ENCODE data around the gene ATAD3C. TPM values are rescaled to one million over a fixed set of nuclear protein-coding genes. Genes with fewer than 3 reads are reported as not detected.
A peak's percentile ranks its signal among the peaks of the same experiment; 100 is the strongest.
"Not testable (repeated sequence)": the region's sequence is repeated elsewhere in the genome, so short reads cannot be mapped to it uniquely, and the experiment has no call there.

ATAD3C gene
- total RNA-seq, 2 donors from 2014 or later: 1.4 to 2.1 TPM

DNA sequence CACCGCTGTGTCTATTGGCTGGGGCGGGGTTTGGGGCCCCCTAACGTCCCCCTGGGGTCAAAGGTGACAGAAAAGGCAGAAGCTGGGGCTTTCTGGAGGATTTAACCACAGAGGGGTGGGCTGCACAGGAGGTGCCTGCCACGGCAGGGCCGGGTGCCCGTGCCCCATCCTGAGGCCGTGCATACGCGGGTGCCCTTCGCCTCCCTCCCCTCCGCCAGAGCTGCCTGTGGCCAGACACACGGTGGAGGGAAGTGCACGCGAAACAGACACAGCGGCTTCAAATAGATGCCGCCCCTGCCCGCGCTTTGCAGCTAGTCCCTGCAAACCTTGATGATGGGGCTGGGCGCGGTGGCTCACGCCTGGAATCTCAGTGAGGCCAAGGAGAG is 60.0 kb downstream of the ATAD3C start:
- H3K4me1 Mint-ChIP-seq: peaks cover 12% of the 10 kb centered on the region
- not testable (repeated sequence) for ATAC-seq (replicated peaks); H3K9me3 Mint-ChIP-seq

DNA sequence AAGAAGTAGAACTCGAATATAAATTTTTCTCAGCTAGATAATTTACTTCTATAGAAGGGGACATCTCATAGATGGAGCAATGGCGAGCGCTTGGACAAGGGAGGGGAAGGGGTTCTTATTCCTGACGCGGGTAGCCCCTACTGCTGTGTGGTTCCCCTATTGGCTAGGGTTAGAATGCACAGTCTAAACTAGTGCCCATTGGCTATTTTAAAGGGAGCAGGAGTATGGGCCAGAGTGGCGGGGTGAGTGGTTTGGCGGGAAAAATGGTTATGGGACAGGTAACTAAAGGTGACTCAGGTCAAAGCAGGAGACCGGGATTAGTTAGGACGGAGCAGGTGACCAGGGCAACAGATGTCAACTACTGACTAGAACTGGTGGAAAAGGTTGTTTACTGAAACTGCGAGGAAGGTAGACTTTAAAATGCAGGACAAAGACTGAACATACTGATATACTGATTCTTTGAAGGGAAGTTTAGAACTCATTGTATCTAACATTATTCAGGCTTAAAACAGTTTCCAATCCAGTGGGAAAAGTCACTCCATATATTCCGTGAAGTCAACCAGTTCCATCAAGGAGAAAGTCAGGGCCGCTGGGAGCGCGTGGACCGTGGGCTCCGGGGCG is 61.5 kb downstream of the ATAD3C start:
- H3K27me3 Mint-ChIP-seq: no peaks in the 10 kb centered on the region
- no peaks in the 10 kb centered on the region for H3K9me3 Mint-ChIP-seq
- H3K27ac Mint-ChIP-seq: peak overlapping the region; percentile 97
- H3K4me3 Mint-ChIP-seq: peak overlapping the region; percentile 96
- peaks cover 5% of the 10 kb centered on the region for H3K4me1 Mint-ChIP-seq
- no peak for ATAC-seq (replicated peaks)
- peaks cover 9% of the 10 kb centered on the region for H3K36me3 Mint-ChIP-seq (ENCODE audit: low read depth)

More for the DNA sequence above, 60.0 kb downstream of the ATAD3C start:
- not testable (repeated sequence) for H3K36me3 Mint-ChIP-seq (ENCODE audit: low read depth); H3K27me3 Mint-ChIP-seq; H3K27ac Mint-ChIP-seq; H3K4me3 Mint-ChIP-seq

DNA sequence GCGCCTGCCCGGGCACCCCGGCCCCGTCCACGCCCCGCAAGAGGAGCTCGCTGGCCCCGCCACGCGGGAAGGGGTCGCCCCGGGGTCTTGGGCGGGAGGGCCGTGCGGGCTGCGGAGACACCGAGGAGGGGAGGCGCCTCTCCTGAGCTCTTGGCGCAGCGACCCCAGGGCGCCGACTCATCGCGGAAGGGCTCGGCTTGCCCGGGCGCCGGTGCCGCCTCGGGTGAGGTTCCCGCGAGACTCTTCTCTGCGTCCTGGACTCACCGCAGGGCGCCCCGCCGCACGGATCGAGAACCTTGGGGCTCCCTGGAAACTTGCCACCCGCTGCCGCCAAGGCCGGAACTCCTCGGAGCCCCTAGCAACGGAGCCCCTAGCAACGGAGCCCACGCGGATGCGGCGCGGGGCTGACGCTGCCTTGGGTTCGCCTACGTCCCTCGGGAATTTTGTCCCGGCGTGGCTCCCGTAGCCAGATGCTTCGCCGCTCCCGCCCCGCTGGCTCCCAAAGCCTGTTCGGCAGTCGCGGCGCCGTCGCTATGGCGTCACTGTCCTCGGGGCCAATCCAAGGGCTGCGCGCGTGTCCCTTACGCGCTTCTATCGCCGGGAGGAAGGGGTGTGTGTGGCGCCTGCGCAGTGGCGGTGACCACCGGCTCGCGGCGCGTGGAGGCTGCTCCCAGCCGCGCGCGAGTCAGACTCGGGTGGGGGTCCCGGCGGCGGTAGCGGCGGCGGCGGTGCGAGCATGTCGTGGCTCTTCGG is 62.2 kb downstream of the ATAD3C start, which contains the start of gene ATAD3A:
Gene ATAD3A, plus strand, starts transcription at position 630 of the 753 bp plus-strand sequence. Its CDS starts 107 bp downstream, at position 737.
- Mint-ChIP-seq H3K4me1 (peaks cover 5% of the 10 kb centered on the region), H3K4me3 (peak within 1 kb of the TSS; percentile 96), H3K27me3 (no peaks in the 10 kb centered on the region), H3K9me3 (no peaks in the 10 kb centered on the region), H3K36me3 (ENCODE audit: low read depth) (peaks cover 13% of the 10 kb centered on the region), H3K27ac (peak within 1 kb of the TSS; percentile 97)
- ATAC-seq (replicated peaks): peak; percentile 98

DNA sequence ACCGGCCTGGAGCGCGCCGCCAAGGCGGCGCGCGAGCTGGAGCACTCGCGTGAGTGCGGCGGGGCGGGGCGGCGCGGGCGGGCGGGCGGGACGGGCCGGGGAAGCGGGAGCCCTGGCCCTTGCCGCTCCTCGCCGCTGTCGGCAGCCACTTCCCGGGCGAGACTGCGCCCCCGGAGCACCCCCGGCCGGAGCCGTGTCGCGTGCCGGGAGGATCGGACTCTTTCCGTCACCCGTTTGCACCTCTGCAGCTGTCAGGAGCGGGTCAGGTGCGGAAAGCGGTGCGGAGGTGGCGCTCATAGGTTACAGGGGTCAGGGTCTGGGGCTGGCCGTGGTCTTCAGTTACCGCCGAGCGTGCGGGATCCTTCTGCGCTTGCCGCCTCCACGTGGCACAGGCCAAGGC is 62.9 kb downstream of the ATAD3C start:
- H3K27me3 Mint-ChIP-seq, H3K9me3 Mint-ChIP-seq, H3K27ac Mint-ChIP-seq, H3K4me1 Mint-ChIP-seq: not testable (repeated sequence)
- peak; percentile 6 for ATAC-seq (replicated peaks)
- Mint-ChIP-seq H3K4me3 (peak overlapping the region; percentile 96), H3K36me3 (ENCODE audit: low read depth) (peaks cover 15% of the 10 kb centered on the region)

DNA sequence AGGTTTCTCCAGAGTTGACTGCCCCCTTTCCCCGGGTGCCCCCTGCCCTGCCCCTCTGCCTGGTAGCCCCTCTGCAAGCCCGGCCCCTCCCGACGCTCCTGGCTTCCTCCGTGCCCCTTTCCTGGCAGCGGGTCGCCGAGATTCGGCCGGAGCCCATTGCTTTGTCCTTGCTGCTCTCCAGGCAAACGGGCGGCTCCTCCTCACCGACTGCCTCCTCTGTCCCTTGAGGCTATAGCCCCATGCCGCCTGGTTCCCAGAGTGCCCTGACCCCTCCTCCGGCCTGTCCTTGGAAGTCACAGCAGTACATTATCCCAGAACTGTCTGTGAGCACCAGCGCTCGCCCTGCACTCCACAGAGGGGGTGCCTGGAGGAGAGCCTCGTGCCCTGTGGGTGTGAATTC is 64.2 kb downstream of the ATAD3C start:
- H3K9me3 Mint-ChIP-seq; H3K27me3 Mint-ChIP-seq; H3K27ac Mint-ChIP-seq; H3K4me1 Mint-ChIP-seq; ATAC-seq (replicated peaks): not testable (repeated sequence)
- Mint-ChIP-seq H3K36me3 (ENCODE audit: low read depth) (peaks cover 26% of the 10 kb centered on the region), H3K4me3 (peak overlapping the region; percentile 66)

DNA sequence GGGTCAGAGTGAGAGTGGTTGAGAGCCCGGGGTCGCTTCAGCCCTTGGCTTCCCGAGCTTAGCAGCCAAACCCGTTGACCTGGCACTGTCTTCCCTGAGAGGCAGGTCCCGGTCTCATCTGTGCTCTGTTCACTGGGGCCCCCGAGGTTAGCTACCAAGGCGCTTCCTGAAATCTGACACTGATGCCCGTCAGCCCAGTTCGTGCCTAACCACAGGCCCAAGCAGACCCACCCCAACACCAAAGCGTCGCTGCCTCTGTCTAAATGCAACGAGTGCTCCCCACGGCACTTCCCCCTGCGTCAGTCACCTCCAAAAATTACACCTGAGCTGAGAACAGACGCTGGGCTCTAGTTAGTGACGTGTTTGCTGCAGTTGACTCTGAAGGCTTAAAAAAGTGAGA is 64.9 kb downstream of the ATAD3C start:
- ATAC-seq (replicated peaks); H3K4me3 Mint-ChIP-seq: not testable (repeated sequence)
- H3K36me3 Mint-ChIP-seq (ENCODE audit: low read depth): peaks cover 29% of the 10 kb centered on the region

DNA sequence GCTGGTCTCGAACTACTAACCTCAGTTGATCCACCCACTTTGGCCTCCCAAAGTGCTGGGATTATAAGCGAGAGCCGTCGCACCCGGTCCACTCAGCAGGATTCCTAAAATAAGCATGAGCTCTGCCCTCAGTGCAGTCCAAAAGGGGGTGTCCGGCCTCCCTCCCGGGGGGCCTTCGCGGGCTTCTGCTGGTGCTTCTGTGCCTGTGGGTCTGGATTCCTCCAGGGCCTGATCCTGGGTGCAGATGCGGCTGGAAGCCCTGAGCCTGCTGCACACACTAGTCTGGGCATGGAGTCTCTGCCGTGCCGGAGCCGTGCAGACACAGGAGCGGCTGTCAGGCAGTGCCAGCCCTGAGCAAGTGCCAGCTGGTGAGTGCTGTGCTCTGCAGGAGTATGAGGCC is 67.4 kb downstream of the ATAD3C start:
- not testable (repeated sequence) for H3K4me3 Mint-ChIP-seq

More for the DNA sequence above, 64.9 kb downstream of the ATAD3C start:
- H3K27me3 Mint-ChIP-seq, H3K4me1 Mint-ChIP-seq, H3K9me3 Mint-ChIP-seq, H3K27ac Mint-ChIP-seq: not testable (repeated sequence)

DNA sequence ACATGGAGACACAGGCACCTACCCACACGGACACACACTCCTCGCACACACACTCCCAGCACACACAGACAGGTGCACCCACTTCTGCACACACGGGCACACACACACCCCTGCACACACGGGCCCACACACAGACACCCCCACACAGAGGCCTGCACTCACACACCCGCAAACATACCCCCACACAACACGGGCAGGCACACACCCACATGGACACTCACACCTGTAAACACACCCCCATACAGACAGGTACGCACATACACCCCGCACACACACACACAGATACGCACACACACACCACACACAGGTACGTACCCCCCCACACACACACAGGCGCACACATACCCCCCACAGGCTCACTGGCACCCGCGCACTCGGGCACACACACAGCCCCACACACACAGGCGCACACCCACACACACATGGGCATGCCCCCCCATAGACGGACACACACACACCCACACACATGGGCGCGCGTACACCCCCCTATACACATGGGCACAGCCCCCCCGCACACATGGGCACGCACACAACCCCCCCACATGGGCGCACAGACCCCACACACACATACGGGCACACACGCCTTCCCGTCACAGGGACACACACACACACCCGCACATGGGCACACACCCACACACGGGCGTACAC is 68.6 kb downstream of the ATAD3C start:
- no peaks in the 10 kb centered on the region for H3K9me3 Mint-ChIP-seq
- H3K4me3 Mint-ChIP-seq: no peak overlapping the region
- H3K36me3 Mint-ChIP-seq (ENCODE audit: low read depth): peaks cover 44% of the 10 kb centered on the region
- no peak for ATAC-seq (replicated peaks)
- H3K27ac Mint-ChIP-seq: no peak overlapping the region
- H3K27me3 Mint-ChIP-seq: no peaks in the 10 kb centered on the region
- no peaks in the 10 kb centered on the region for H3K4me1 Mint-ChIP-seq

More for the DNA sequence above, 67.4 kb downstream of the ATAD3C start:
- not testable (repeated sequence) for ATAC-seq (replicated peaks); H3K27me3 Mint-ChIP-seq; H3K4me1 Mint-ChIP-seq; H3K9me3 Mint-ChIP-seq; H3K27ac Mint-ChIP-seq
- H3K36me3 Mint-ChIP-seq (ENCODE audit: low read depth): peaks cover 38% of the 10 kb centered on the region

DNA sequence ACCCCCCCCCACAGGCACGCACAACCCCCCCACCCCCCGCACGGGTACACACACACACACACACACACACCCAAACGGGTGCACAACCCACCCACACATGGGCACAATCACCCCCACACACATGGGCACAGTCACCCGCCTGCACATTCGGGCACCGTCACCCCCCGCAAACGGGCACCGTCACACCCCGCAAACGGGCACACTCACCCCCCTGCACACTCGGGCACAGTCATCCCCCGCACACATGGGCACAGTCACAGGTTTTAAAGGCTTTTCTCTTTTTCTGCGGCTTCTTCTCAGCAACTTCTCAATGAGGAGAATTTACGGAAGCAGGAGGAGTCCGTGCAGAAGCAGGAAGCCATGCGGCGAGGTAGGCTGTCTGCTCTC is 69.1 kb downstream of the ATAD3C start:
- peaks cover 44% of the 10 kb centered on the region for H3K36me3 Mint-ChIP-seq (ENCODE audit: low read depth)
- not testable (repeated sequence) for H3K27ac Mint-ChIP-seq; H3K9me3 Mint-ChIP-seq; H3K4me1 Mint-ChIP-seq; ATAC-seq (replicated peaks); H3K4me3 Mint-ChIP-seq; H3K27me3 Mint-ChIP-seq

Other genes starting within 250 kb of the ATAD3C start
- 100 to 1,000 TPM; 105 to 796 TPM for gene TNFRSF18, start 243.1 kb upstream of the ATAD3C start, total RNA-seq
- 1,000 to 10,000 TPM in 1 of 2 donors, 100 to 1,000 TPM in 1; 384 to 1,007 TPM for gene TNFRSF4, start 235.5 kb upstream of the ATAD3C start, total RNA-seq
- 100 to 1,000 TPM; 169 to 773 TPM for gene SDF4, start 217.7 kb upstream of the ATAD3C start, total RNA-seq
- gene B3GALT6, start 217.5 kb upstream of the ATAD3C start, total RNA-seq: 10 to 100 TPM; 10.9 to 16.7 TPM
- gene C1QTNF12, start 203.0 kb upstream of the ATAD3C start, total RNA-seq: 1 to 10 TPM; 1.8 to 7.5 TPM
- 10 to 100 TPM; 68.7 to 78.0 TPM for gene UBE2J2, start 175.8 kb upstream of the ATAD3C start, total RNA-seq
- gene SCNN1D, start 169.3 kb upstream of the ATAD3C start, total RNA-seq: 1 to 10 TPM; 4.7 to 9.8 TPM
- 10 to 100 TPM; 41.4 to 43.3 TPM for gene ACAP3, start 141.8 kb upstream of the ATAD3C start, total RNA-seq
- 10 to 100 TPM; 15.9 to 24.0 TPM for gene PUSL1, start 141.1 kb upstream of the ATAD3C start, total RNA-seq
- 100 to 1,000 TPM; 122 to 125 TPM for gene INTS11, start 125.0 kb upstream of the ATAD3C start, total RNA-seq
- 10 to 100 TPM; 16.8 to 22.3 TPM for gene CPTP, start 124.9 kb upstream of the ATAD3C start, total RNA-seq
- 1 to 10 TPM in 1 of 2 donors, under 1 TPM in 1; 0.71 to 1.1 TPM for gene TAS1R3, start 118.4 kb upstream of the ATAD3C start, total RNA-seq
- gene DVL1, start 100.3 kb upstream of the ATAD3C start, total RNA-seq: 10 to 100 TPM; 46.2 to 48.0 TPM
- under 1 TPM in 1 of 2 donors, not detected in 1; 0.56 TPM for gene MXRA8, start 91.1 kb upstream of the ATAD3C start, total RNA-seq
- gene AURKAIP1, start 74.5 kb upstream of the ATAD3C start, total RNA-seq: 100 to 1,000 TPM in 1 of 2 donors, 10 to 100 TPM in 1; 93.3 to 163 TPM
- 100 to 1,000 TPM; 103 to 107 TPM for gene CCNL2, start 50.4 kb upstream of the ATAD3C start, total RNA-seq
- gene MRPL20, start 42.4 kb upstream of the ATAD3C start, total RNA-seq: 100 to 1,000 TPM in 1 of 2 donors, 10 to 100 TPM in 1; 57.7 to 147 TPM
- gene ANKRD65, start 28.4 kb upstream of the ATAD3C start, total RNA-seq: not detected
- 1 to 10 TPM in 1 of 2 donors, under 1 TPM in 1; 0.84 to 6.2 TPM for gene VWA1, start 14.0 kb upstream of the ATAD3C start, total RNA-seq
- gene ATAD3B, start 22.1 kb downstream of the ATAD3C start, total RNA-seq: 10 to 100 TPM; 24.6 to 55.5 TPM
- gene ATAD3A, start 62.5 kb downstream of the ATAD3C start, total RNA-seq: 10 to 100 TPM; 24.2 to 56.8 TPM
- 1 to 10 TPM; 2.1 to 2.3 TPM for gene TMEM240, start 90.9 kb downstream of the ATAD3C start, total RNA-seq
- gene SSU72, start 125.2 kb downstream of the ATAD3C start, total RNA-seq: 100 to 1,000 TPM in 1 of 2 donors, 10 to 100 TPM in 1; 75.6 to 133 TPM
- gene FNDC10, start 150.4 kb downstream of the ATAD3C start, total RNA-seq: 1 to 10 TPM; 1.1 to 1.4 TPM
- gene MIB2, start 165.8 kb downstream of the ATAD3C start, total RNA-seq: 10 to 100 TPM; 42.7 to 83.5 TPM
- gene MMP23B, start 182.5 kb downstream of the ATAD3C start, total RNA-seq: 1 to 10 TPM; 1.8 to 6.5 TPM
- gene CDK11B, start 209.3 kb downstream of the ATAD3C start, total RNA-seq: 10 to 100 TPM; 19.1 to 34.4 TPM
- 10 to 100 TPM; 31.4 to 38.5 TPM for gene SLC35E2B, start 243.1 kb downstream of the ATAD3C start, total RNA-seq